Measurements from ENCODE around the gene HUWE1. TPM values are rescaled to one million over a fixed set of nuclear protein-coding genes. Genes with fewer than 3 reads are reported as not detected.

Gene HUWE1
- total and polyA plus RNA-seq, 2 donors (not counting 1 experiment from before 2014, with no cell fraction given): 45.2 to 210 TPM

DNA sequence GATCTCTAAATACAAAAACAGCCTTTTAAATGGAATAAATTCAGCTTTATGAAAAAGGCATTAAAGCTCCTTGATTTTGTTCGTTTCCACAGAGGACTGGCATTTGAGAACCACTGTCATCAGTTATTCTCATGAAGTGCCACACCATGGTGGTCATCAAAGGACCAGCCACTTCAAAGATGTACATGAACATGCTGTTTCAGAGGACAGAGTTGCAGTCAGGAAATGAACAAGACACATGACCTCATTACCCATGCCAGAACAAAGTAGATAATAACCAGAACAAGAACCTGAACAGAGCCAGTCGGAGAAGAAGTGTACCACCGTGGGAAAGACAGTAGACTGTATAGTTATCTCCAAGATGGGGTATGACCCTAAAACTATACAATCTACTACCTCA lies 129.7 kb downstream of the HUWE1 start:
- H4K20me1 ChIP-seq (ENCODE audit: control insufficient read depth, insufficient read depth, low read length, poor library complexity, severe bottlenecking): no peaks in the 10 kb centered on the region
- H3K27ac ChIP-seq (ENCODE audit: low read length in 2 of 2): no peak overlapping the region
- TF ChIP-seq EZH2 (IDR thresholded peaks at IDR 0.05; ENCODE audit: borderline replicate concordance, insufficient read depth, low read depth, low read length, poor library complexity, severe bottlenecking): no peak
- TF ChIP-seq, protein P1, sequence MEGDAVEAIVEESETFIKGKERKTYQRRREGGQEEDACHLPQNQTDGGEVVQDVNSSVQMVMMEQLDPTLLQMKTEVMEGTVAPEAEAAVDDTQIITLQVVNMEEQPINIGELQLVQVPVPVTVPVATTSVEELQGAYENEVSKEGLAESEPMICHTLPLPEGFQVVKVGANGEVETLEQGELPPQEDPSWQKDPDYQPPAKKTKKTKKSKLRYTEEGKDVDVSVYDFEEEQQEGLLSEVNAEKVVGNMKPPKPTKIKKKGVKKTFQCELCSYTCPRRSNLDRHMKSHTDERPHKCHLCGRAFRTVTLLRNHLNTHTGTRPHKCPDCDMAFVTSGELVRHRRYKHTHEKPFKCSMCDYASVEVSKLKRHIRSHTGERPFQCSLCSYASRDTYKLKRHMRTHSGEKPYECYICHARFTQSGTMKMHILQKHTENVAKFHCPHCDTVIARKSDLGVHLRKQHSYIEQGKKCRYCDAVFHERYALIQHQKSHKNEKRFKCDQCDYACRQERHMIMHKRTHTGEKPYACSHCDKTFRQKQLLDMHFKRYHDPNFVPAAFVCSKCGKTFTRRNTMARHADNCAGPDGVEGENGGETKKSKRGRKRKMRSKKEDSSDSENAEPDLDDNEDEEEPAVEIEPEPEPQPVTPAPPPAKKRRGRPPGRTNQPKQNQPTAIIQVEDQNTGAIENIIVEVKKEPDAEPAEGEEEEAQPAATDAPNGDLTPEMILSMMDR (IDR thresholded peaks at IDR 0.05): no peak
- no peak overlapping the region for H3K4me3 ChIP-seq (ENCODE audit: control extremely low read depth in 1 of 5, extremely low read depth in 1 of 5, insufficient read depth in 1 of 5, low read depth in 2 of 5, low read length in 4 of 5)
- POLR2A ChIA-PET: no interaction called here
- H3K9ac ChIP-seq (ENCODE audit: low read length): no peak overlapping the region
- Mint-ChIP-seq H3K27ac (no peak overlapping the region), H3K9me3 (ENCODE audit: insufficient read depth) (no peaks in the 10 kb centered on the region), H3K27me3 (no peaks in the 10 kb centered on the region), H3K4me3 (no peak overlapping the region), H3K4me1 (no peaks in the 10 kb centered on the region)
- ATAC-seq (ENCODE audit: low read depth): no peak
- peaks cover 4 to 76% of the 10 kb centered on the region in 2 experiments for H3K36me3 ChIP-seq (replicated peaks in 1 of 2; ENCODE audit: control extremely low read depth in 1 of 2, control insufficient read depth in 1 of 2, extremely low read depth in 1 of 2, insufficient read depth in 2 of 2, low read length in 1 of 2)
- no peaks in the 10 kb centered on the region for H3K9me3 ChIP-seq (ENCODE audit: control extremely low read depth in 1 of 3, control insufficient read depth in 2 of 3, insufficient read depth in 1 of 3, low read length in 2 of 3)
- H3K79me2 ChIP-seq (ENCODE audit: control insufficient read depth, insufficient read depth, low read length): no peaks in the 10 kb centered on the region
- H3K4me2 ChIP-seq (replicated peaks; ENCODE audit: low read depth, low read length, poor library complexity, severe bottlenecking): no peak overlapping the region
- CTCF ChIA-PET: no interaction called here
- no peaks in the 10 kb centered on the region for H3K4me1 ChIP-seq (ENCODE audit: control insufficient read depth in 2 of 2, insufficient read depth in 2 of 2, low read length in 2 of 2)
- no peak for DNase-seq
- intact Hi-C loops (cut with micrococcal nuclease): no loop called here
- no peak overlapping the region for H2AFZ ChIP-seq (ENCODE audit: insufficient read depth, low read depth, low read length, poor library complexity, severe bottlenecking)
- 100% methylated on average over 1 of the region's 3 CpGs for WGBS (ENCODE audit: insufficient coverage)
- H3K27me3 ChIP-seq (replicated peaks in 1 of 4; ENCODE audit: control extremely low read depth in 1 of 4, control insufficient read depth in 3 of 4, insufficient read depth in 4 of 4, low read length in 3 of 4): no peaks in the 10 kb centered on the region

GRCh38 chrX:53550756-53551463 lies 135.6 kb downstream of the HUWE1 start:
- WGBS (ENCODE audit: insufficient coverage): 80% methylated on average over 1 of the region's 18 CpGs
- Mint-ChIP-seq H3K9me3 (ENCODE audit: insufficient read depth) (no peaks in the 10 kb centered on the region), H3K4me1 (no peaks in the 10 kb centered on the region), H3K4me3 (no peak overlapping the region), H3K27me3 (no peaks in the 10 kb centered on the region), H3K27ac (no peak overlapping the region)
- H3K27ac ChIP-seq (ENCODE audit: low read length in 2 of 2): no peak overlapping the region
- no peaks in the 10 kb centered on the region for H3K4me1 ChIP-seq (ENCODE audit: control insufficient read depth in 2 of 2, insufficient read depth in 2 of 2, low read length in 2 of 2)
- no peak overlapping the region for H3K4me2 ChIP-seq (replicated peaks; ENCODE audit: low read depth, low read length, poor library complexity, severe bottlenecking)
- peaks cover 4 to 81% of the 10 kb centered on the region in 2 experiments for H3K36me3 ChIP-seq (replicated peaks in 1 of 2; ENCODE audit: control extremely low read depth in 1 of 2, control insufficient read depth in 1 of 2, extremely low read depth in 1 of 2, insufficient read depth in 2 of 2, low read length in 1 of 2)
- TF ChIP-seq, protein P1 (IDR thresholded peaks at IDR 0.05): no peak
- POLR2A ChIA-PET: no interaction called here
- H2AFZ ChIP-seq (ENCODE audit: insufficient read depth, low read depth, low read length, poor library complexity, severe bottlenecking): no peak overlapping the region
- no peak overlapping the region for H3K4me3 ChIP-seq (ENCODE audit: control extremely low read depth in 1 of 5, extremely low read depth in 1 of 5, insufficient read depth in 1 of 5, low read depth in 2 of 5, low read length in 4 of 5)
- no peaks in the 10 kb centered on the region for H3K79me2 ChIP-seq (ENCODE audit: control insufficient read depth, insufficient read depth, low read length)
- no peaks in the 10 kb centered on the region for H3K27me3 ChIP-seq (replicated peaks in 1 of 4; ENCODE audit: control extremely low read depth in 1 of 4, control insufficient read depth in 3 of 4, insufficient read depth in 4 of 4, low read length in 3 of 4)
- ATAC-seq (ENCODE audit: low read depth) (no peak), DNase-seq (no peak)
- intact Hi-C loops (cut with micrococcal nuclease): no loop called here
- no peaks in the 10 kb centered on the region for H3K9me3 ChIP-seq (ENCODE audit: control extremely low read depth in 1 of 3, control insufficient read depth in 2 of 3, insufficient read depth in 1 of 3, low read length in 2 of 3)
- no peak overlapping the region for H3K9ac ChIP-seq (ENCODE audit: low read length)
- CTCF ChIA-PET: no interaction called here
- no peaks in the 10 kb centered on the region for H4K20me1 ChIP-seq (ENCODE audit: control insufficient read depth, insufficient read depth, low read length, poor library complexity, severe bottlenecking)
